GM11168 (cell line): ENCODE measurements around the gene CCDC182.

Source experiments
- in situ Hi-C: fragments of 300-500 bp; cut with MboI; formaldehyde crosslinking; loops from one replicate; pipeline ENCODE4 v1.12.0; 2022; ENCODE audit warnings: low sequenced_read_pairs; ENCODE audit not compliant: unreplicated experiment

Gene CCDC182

DNA sequence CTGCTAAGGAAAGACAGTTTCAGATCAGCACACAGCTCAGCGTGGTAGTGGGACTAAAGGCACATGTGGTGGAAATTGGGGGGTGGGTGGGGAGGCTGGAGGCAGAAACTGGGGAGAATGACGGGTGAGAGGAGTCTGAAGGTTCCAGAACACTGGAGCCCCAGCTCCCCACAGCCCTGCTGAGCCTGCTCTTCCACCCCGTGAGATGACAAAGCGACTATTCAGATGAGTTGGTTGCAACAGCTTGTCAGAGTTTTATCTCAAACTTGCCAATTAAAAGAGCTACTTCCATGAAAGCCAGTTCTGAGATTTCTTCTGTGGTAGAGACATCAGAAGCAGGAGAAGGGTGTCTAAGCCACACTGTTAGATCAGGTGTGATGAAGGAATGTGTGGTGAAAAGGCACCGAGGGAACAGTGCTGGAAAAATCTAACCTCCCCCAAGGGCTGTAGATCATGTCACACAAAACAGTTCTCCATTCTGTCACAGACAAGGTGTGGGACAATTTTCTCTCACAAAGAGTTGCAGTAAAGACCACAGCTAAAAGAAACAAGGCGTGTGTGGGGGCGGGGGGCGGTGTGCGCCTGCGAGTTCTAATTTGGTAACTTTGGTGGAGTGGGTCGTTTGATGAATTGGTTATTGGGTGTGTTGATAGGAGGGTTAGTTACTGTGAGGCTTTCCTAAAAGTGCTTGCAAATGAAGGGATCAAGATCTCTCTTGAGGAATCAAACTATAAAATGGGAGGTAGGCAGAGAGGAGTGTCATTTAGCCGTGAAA is 39.0 kb downstream of the CCDC182 start:
- in situ Hi-C loops = no loop called here

DNA sequence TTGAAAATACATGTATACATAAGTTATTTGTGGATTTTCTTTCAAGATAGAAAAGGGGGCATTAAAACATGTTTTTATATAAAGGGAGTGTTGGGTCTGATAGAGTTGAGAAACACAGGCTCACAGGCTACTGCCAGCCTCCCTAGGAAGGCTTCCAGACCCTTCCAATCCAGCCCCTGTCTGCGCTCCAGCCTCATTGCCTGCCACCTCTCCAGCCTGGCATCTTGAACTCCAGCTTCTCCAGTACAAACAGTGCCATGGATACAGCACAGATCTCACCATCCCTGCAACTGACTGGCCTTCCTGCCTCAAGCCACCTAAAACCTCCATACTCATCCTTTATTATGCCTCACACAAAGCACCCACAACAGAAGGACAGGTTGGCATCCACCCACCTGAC is 40.7 kb downstream of the CCDC182 start:
- in situ Hi-C loops = no loop called here

DNA sequence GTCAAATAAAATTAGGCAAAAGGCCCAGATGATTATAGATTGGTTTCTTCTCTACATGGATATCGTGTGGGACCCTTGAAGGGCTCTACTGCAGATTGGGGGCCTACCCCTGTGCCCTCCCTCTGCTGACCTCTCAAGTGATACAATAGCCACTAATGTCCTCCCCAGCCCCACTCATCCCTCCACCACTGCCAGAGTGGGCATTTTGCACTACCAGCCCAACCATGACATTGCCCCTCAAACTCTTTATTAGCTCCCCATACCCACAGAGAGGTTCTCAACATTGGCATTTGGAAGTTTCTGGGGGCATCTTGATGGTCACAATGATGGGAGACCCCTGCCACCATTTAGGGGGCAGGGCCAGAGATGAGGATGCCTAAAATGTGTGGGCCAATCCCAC is 41.8 kb downstream of the CCDC182 start:
- in situ Hi-C loops = no loop called here

DNA sequence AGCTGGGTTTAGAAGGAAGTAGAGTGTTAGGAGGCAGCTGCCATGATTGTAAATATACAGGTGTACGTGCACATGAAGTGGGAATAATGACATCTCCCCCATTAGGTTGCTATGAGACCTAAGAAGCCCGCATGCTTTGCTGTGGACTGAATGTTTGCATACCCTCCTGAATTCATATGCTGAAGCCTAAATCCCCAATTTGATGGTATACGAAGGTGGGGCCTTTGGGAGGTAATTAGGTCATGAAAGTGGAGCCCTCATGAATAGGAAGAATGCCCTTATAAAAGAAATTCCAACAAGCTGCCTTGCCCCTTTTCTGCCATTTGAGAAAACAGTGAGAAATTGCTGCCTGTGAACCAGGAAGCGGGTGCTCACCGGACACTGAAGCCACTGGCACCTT is 44.0 kb downstream of the CCDC182 start:
- in situ Hi-C loops = no loop called here

DNA sequence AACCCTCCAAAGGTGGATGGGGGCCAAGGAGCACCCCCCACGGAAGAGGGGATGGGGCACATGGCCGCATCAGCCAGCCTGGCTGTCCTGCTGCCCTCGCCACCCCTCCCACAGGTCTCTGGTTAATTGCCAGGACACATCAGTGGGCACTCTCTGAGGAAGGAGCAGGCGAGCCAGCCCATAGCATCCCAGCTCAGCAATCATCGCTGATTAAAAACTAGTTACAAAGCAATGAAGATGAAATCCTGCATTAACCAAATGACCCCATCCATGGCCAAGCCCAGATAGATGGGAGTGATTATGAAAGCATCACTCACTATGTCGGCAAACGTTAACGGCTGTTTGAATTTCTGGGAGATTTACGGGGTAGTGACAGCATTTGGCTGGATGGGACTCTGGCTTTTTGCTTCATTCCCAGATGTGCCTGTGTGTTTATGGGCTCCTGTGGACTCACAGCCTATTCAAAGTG is 45.3 kb downstream of the CCDC182 start:
- in situ Hi-C loops = no loop called here

DNA sequence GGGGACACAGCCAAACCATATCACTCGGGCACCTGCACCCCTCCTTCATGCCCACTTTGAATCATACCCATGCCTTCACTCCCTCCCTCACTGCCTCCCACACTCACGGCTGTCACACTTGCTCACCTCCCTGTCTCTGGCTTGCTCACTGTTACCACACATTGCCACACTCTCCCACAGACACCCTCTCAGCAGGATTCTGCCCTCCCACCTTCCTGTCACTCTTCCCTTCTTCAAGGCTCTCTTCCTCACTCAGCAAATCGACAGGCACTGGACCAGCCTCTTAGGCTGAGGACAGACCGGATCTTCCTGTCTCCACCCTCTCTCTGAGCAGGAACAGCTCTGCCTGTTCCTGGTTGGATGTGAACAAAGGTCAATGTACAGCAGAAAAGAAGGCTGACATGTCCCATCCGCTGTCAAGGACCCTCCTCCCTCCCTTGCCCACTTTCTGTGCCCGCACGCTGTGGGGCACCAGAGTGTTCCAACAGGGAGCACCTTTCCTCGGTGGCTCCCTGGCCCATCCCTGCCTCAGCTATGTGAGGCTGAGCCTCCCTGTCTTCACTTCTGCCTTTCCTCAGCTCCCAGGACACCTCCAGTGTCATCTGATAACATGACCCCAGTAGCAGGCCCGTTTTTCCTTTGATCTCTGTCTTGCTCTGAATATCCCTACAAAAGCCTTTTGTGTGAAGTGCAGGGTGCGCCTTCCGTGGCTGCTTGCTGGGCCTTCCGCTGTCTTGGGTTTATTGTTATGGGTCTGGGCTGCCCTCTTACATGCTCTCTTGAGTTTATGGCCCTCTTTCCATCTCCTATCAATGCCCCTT is 47.0 kb downstream of the CCDC182 start:
- in situ Hi-C loops = no loop called here

DNA sequence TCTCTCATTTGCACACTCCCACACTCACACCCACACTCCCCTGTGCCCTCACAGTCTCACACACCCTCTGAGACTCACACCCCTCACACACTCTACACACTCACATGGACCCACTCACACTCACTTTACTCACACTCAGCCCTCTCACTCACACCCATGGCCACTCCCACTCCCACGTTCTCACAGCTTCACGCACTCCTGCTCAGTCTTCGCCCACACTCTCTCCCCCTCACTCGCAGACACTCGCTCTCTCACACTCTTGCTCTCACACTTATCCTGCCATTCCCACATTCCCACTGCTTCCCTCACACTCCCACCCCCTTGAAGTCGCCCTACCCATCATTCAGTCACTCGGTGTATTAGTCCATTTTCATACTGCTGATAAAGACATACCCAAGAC is 47.9 kb downstream of the CCDC182 start:
- in situ Hi-C loops = no loop called here

DNA sequence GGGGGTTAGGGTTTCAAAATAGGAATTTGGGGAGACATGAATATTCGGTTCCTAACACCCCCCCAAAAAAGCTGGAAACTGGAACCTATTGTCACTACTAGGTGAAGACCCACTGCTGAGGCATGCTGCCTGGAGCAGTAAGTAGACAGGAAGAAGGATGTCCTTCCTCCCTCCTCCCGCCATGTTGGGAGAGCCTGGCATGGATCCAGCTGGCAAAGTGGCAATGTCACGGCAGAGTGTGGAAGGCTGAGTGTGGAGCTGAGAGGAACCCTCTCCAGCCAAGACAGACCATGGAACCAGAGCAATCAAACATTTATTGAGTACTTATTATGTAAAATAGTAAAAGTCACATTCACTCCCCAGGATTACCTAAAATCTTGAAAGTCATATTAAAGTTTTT is 49.0 kb downstream of the CCDC182 start:
- in situ Hi-C loops = no loop called here
